Body of pancreas (tissue), 4 donors: ENCODE data around the gene PARS2. TPM values are rescaled to one million over a fixed set of nuclear protein-coding genes. Genes with fewer than 3 reads are reported as not detected.

ENCODE experiments used
- ATAC-seq: fragments of 150-250 bp; one replicate; pipeline ENCODE4 v1.9.1; 2016
- DNase-seq, 4 donors: peaks; one replicate each; pipeline ENCODE4 v3.0.0-alpha.2; 2019
- H3K27ac ChIP-seq, 4 donors: fragments of 200-600 bp; sonication (generic); 1 replicate in 3 of 4; 2 replicates in 1 of 4; pipeline versions ENCODE4 v1.5.1 to v1.6.1; 2016 to 2019; ENCODE audit warnings: mild to moderate bottlenecking in 1 of 4, mixed read lengths in 1 of 4, moderate library complexity in 1 of 4
- H3K27me3 ChIP-seq, 2 donors: fragments of 200-600 bp; sonication (generic); one replicate each; pipeline ENCODE4 v1.6.0; 2016; ENCODE audit warnings: mild to moderate bottlenecking in 1 of 2
- H3K36me3 ChIP-seq, 2 donors: fragments of 200-600 bp; sonication (generic); replicated peaks in 1 of 2; 2 replicates each; pipeline ENCODE4 v1.5.1; 2016; ENCODE audit warnings: low read depth in 2 of 2; ENCODE audit not compliant: insufficient read depth in 1 of 2
- H3K4me1 ChIP-seq: fragments of 200-600 bp; sonication (generic); one replicate; pipeline ENCODE4 v1.6.0; 2016
- H3K4me3 ChIP-seq, 2 donors: fragments of 200-600 bp; sonication (generic); 1 replicate in 1 of 2; 2 replicates in 1 of 2; pipeline ENCODE4 v1.5.1; 2016 to 2019
- H3K9me3 ChIP-seq, 3 donors: fragments of 200-600 bp; sonication (generic); 1 replicate in 2 of 3; 2 replicates in 1 of 3; pipeline ENCODE4 v1.5.1; 2016
- POLR2A ChIP-seq, 3 donors: fragments of 450-650 bp; IDR thresholded peaks; one replicate each; pipeline ENCODE4 v1.6.1; 2016; ENCODE audit warnings: antibody characterized with exemption in 3 of 3, mild to moderate bottlenecking in 2 of 3
- WGBS, 2 donors: methylation state at CpG; one replicate each; pipeline ENCODE4 v1.1.5; 2017; 5-methylcytosine and 5-hydroxymethylcytosine counted together
- intact Hi-C: fragments of 100-400 bp; cut with DNase I; formaldehyde crosslinking; loops from one replicate; pipeline ENCODE4 v1.15.1; 2023
- total RNA-seq, 2 donors: library from RNA; depleted of rRNA; stranded (reverse); fragments of >200 nt; gene quantifications; one replicate each; pipeline ENCODE4 v1.1.0, GENCODE V29; 2016
- TF ChIP-seq, protein P1 (sequence below), 7 experiments: fragments of 450-650 bp in 4 of 7; fragments of 200-600 bp in 3 of 7; sonication (generic) in 3 of 7; IDR thresholded peaks; one replicate each; pipeline ENCODE4 v1.5.1; 2016 to 2019; ENCODE audit warnings: antibody characterized with exemption in 7 of 7

The PARS2 gene
- total RNA-seq, 2 donors from 2014 or later = 0.66 to 2.3 TPM

DNA sequence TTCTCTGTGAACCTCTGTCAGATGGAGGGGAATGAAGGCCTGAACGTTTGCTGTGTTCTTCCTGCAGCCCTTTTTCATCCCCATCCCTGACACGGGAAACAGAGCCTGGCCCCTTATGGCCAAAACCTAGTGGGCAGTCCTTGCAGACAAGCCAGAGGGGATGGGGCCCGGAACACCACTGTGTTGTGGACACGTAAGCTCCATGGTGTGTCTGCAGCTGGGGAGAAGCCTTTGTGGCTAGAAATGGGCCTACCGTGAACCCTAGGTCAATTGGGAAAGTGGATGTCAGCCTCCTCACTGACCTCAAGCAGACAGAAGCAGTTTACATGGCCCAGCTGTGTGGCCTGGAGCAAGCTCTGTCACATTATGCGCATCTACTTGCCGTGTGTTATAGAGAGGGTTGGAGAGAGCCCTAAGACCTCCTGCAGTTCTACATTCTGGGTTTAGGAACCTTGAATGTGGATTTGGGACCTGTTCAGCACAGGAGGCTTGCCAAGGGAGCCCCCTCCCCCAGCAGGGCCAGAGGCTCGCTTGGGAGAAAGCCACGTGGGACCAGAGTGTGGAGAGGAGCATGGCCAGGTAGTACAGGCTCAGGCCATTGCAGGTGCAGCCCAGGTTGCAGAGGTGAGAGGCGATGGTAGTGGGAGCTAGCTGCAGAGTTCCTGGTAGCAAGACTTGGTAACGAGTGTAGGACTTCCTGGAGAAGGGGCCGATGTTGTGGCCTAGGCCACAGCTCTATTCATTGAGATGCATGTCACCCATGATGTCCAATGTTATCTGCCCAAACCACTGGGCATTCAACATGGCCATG, 20.7 kb downstream of the PARS2 start:
- WGBS, 2 donors = 79 to 89% methylated on average over 7 to 12 of the region's 12 CpGs

DNA sequence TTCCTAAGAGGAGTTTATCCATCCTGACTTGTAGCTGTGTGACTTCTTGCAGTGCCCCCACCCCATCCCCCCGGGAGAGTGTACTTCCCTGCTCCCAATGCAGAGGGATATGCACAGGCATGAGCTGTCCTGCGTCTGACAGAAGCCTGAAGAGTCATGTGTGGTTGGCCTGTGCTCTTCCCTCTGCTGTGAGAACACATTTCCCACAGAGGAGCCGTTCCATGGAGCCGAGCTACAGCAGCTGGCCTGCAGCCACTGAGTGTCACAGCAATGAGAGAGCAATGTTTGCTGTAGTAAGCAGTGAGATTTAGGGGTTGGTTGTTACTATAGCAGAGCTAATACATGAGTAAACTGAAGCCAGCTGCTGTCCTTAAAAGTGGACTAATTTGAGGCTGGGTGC, 22.0 kb downstream of the PARS2 start:
- no peak for TF ChIP-seq POLR2A (IDR thresholded peaks at IDR 0.05)
- TF ChIP-seq, protein P1, sequence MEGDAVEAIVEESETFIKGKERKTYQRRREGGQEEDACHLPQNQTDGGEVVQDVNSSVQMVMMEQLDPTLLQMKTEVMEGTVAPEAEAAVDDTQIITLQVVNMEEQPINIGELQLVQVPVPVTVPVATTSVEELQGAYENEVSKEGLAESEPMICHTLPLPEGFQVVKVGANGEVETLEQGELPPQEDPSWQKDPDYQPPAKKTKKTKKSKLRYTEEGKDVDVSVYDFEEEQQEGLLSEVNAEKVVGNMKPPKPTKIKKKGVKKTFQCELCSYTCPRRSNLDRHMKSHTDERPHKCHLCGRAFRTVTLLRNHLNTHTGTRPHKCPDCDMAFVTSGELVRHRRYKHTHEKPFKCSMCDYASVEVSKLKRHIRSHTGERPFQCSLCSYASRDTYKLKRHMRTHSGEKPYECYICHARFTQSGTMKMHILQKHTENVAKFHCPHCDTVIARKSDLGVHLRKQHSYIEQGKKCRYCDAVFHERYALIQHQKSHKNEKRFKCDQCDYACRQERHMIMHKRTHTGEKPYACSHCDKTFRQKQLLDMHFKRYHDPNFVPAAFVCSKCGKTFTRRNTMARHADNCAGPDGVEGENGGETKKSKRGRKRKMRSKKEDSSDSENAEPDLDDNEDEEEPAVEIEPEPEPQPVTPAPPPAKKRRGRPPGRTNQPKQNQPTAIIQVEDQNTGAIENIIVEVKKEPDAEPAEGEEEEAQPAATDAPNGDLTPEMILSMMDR (IDR thresholded peaks at IDR 0.05) = no peak
- intact Hi-C loops = no loop called here
- no peak overlapping the region for H3K27ac ChIP-seq
- no peaks in the 10 kb centered on the region for H3K4me1 ChIP-seq
- H3K4me3 ChIP-seq = no peak overlapping the region
- 79 to 91% methylated on average over 4 of the region's 4 CpGs for WGBS, 2 donors
- no peaks in the 10 kb centered on the region for H3K27me3 ChIP-seq
- peaks cover 0 to 16% of the 10 kb centered on the region in 2 donors for H3K36me3 ChIP-seq
- ATAC-seq (no peak), DNase-seq (no peak)
- no peaks in the 10 kb centered on the region for H3K9me3 ChIP-seq

More for the DNA sequence above, 20.7 kb downstream of the PARS2 start:
- peaks cover 0 to 8% of the 10 kb centered on the region in 2 donors for H3K36me3 ChIP-seq
- TF ChIP-seq POLR2A (IDR thresholded peaks at IDR 0.05) = no peak
- TF ChIP-seq, protein P1 (IDR thresholded peaks at IDR 0.05) = no peak
- intact Hi-C loops = no loop called here
- no peak for ATAC-seq
- no peak overlapping the region for H3K4me3 ChIP-seq
- no peaks in the 10 kb centered on the region for H3K9me3 ChIP-seq
- H3K4me1 ChIP-seq = no peaks in the 10 kb centered on the region
- no peak for DNase-seq
- H3K27me3 ChIP-seq = no peaks in the 10 kb centered on the region
- no peak overlapping the region for H3K27ac ChIP-seq

GRCh38 chr1:54741531-54741930, 22.8 kb downstream of the PARS2 start:
- no peak for DNase-seq
- 77 to 84% methylated on average over 4 of the region's 4 CpGs for WGBS, 2 donors
- Histone ChIP-seq H3K27ac (no peak overlapping the region), H3K27me3 (no peaks in the 10 kb centered on the region), H3K4me3 (no peak overlapping the region), H3K9me3 (no peaks in the 10 kb centered on the region), H3K4me1 (no peaks in the 10 kb centered on the region), H3K36me3 (peaks cover 0 to 16% of the 10 kb centered on the region in 2 donors)
- ATAC-seq = no peak
- intact Hi-C loops = no loop called here
- no peak for TF ChIP-seq POLR2A (IDR thresholded peaks at IDR 0.05)
- TF ChIP-seq, protein P1 (IDR thresholded peaks at IDR 0.05) = no peak

GRCh38 chr1:54738244-54738643, 26.1 kb downstream of the PARS2 start:
- no peaks in the 10 kb centered on the region for H3K27me3 ChIP-seq
- H3K27ac ChIP-seq = no peak overlapping the region
- intact Hi-C loops = no loop called here
- H3K4me3 ChIP-seq = no peak overlapping the region
- no peak for ATAC-seq
- peaks cover 0 to 22% of the 10 kb centered on the region in 2 donors for H3K36me3 ChIP-seq
- H3K4me1 ChIP-seq = no peaks in the 10 kb centered on the region
- DNase-seq = no peak
- no peak for TF ChIP-seq POLR2A (IDR thresholded peaks at IDR 0.05)
- TF ChIP-seq, protein P1 (IDR thresholded peaks at IDR 0.05) = no peak
- 90 to 97% methylated on average over 5 to 6 of the region's 6 CpGs for WGBS, 2 donors
- H3K9me3 ChIP-seq = no peaks in the 10 kb centered on the region

DNA sequence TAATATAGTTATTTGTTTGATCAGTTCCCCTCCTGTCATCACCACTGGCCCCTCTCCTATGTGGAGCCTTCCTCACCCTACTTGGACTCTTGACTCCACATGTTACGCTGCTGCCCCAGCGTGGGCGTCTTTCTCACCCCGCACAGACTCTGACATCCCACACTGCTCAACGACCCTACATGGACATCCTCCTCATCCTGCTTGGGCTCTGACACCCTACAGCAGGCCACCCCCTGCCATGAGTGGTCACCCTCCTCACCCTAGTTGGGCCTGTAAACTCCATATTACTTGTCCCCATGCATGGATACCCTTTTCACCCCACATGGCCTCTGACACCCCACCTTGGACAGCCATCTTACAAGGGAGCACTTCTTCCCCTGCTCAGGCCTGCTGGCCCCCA, 27.6 kb downstream of the PARS2 start:
- WGBS, 2 donors = 86 to 91% methylated on average over 5 of the region's 5 CpGs
- no peaks in the 10 kb centered on the region for H3K27me3 ChIP-seq
- no peak overlapping the region for H3K4me3 ChIP-seq
- intact Hi-C loops = no loop called here
- H3K27ac ChIP-seq = no peak overlapping the region
- ATAC-seq (no peak), DNase-seq (no peak)
- H3K9me3 ChIP-seq = no peaks in the 10 kb centered on the region
- no peak for TF ChIP-seq POLR2A (IDR thresholded peaks at IDR 0.05)
- TF ChIP-seq, protein P1 (IDR thresholded peaks at IDR 0.05) = no peak
- no peaks in the 10 kb centered on the region for H3K4me1 ChIP-seq
- peaks cover 0 to 19% of the 10 kb centered on the region in 2 donors for H3K36me3 ChIP-seq
